NOMO-1 treated with DMSO at 0.1 percent for 48 hours (cell line): ENCODE data around the gene PWP1.

Source experiments
- DNase-seq: peaks from one replicate; lab custom pipeline; 2025; ENCODE audit not compliant: unreplicated experiment; lab: John Stamatoyannopoulos, UW

Gene PWP1

DNA sequence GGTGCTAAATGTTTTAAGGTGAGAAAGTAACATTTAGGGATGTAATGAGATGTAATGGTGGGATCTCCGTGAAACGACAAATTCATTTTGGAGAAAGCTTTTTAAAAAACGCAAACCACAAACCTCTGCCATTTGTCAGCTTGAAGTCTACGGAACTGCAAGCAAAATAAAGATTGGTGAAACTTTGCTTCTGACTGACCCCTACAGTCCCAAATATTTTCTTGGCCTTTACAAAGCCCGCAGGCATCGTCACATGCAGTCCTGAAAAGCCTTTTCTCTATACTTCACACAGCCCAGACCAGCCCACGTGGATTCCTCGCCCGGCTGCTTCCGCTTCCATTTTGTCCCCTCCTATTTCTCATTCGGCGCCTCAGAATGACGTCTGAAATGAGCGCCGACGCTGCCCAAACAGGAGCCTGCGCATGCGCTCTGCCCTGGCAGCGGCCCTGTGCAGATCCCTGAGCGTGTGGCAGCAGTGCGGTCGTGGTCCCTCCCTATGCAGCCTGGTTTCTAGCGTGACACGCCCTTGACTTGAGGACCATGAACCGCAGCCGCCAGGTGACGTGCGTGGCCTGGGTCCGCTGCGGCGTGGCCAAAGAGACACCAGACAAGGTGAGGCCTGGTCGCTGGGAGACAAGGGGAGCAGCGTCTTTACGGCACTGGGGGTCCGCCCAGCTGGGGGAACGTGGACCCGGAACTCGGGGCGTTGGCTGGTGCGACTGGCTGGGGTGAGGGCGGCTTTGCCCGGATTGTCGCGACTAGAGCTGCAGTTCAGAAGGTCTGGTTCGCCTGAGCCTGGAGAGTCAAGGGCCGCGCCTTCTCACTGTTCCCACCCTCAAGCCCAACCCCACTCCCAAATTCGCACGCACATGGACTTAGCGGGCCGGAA lies at the start of gene PWP1:
Gene PWP1, plus strand, starts transcription at position 440 of the 889 bp plus-strand sequence. Its CDS starts 101 bp downstream, at position 541.
- DNase-seq: peak; percentile 96

DNA sequence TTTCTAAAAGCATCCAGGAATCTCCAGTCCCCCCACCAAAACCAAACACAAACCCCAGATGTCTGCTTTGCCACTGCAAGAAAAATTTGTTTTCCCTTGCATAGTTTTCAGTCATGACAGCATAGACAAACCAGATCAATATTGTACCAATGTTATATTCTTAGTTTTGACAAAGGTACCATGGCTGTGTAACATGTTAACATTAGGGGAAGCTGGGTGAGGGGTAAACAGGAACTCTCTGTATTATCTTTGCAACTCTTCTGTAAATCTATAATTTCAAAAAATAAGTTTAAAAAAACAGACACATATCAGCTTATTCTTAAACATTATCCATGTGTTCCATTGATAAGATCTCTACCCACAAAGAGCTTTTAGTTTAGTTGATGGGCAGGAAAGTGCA lies 44.4 kb upstream of the PWP1 start:
- no peak for DNase-seq

DNA sequence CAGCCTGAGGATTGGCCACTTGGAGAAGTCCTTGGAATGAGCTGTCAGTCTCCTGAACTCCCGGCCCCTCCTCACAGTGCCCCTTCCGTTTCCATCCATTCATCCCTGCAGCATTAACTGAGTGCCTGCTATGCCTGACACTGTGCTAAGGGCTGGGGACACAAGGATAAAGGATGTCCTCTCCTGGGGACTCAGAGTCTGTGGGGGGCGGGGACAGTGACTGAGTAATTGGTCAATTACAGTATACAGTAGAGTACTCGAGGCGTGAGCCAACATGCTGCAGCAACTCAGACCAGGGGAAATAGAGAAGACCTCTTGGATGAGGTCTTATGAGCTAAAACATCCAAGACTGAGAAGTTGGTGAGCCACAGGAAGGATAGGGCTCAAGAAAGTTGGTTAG lies 43.4 kb upstream of the PWP1 start:
- no peak for DNase-seq

DNA sequence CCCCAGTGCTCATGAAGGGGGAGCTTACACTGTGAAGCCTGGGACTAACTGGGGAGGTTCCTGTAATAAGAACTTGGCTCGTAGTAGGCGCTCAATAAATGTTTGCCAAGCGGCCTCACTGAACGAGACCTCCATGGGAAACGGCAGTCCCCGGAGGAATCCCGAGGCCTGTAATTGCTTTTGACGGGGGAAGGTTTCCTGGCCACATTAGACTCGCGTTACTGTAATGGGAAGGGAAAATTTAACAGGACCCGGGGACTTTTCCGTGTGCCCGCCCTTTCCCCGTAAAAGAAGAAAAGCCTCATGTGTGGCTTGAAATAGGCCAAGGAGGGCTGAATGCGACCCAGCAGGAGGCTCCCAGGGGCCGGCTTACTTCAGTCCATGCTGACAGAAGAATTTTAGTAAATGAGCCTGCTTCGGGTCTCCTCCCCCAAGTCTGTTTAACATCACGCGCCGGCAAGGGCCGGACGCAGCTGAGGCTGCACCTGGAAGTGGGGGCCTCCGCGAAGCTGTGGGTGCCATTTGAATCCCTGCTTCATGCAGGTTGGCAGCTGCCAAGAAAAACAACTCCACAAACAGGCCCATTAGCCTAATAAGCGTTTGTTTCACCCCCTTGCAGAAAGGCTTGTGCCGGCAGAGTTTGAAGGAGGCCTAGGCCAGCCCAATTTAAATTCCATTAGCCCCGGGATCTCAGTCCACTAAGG lies 39.8 kb upstream of the PWP1 start:
- DNase-seq: no peak

DNA sequence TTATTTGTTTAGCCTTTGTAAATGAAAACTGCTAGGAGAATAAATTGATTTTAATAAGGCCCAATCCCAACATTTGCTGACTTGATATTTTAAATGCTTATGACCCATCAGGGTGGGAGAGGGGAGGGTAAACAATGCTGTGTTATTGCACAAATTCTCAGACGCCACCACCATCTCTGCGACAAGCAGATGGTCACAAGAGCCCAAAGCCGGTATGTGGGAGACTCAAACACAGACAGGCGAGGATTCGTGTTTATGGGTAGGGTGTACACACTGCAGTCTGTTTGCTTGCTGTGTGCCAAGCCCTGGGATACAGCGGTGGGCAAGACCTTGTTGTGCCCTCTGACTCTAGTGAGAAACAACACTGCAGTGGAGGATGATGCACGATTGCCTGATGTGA lies 39.2 kb upstream of the PWP1 start:
- DNase-seq: no peak

DNA sequence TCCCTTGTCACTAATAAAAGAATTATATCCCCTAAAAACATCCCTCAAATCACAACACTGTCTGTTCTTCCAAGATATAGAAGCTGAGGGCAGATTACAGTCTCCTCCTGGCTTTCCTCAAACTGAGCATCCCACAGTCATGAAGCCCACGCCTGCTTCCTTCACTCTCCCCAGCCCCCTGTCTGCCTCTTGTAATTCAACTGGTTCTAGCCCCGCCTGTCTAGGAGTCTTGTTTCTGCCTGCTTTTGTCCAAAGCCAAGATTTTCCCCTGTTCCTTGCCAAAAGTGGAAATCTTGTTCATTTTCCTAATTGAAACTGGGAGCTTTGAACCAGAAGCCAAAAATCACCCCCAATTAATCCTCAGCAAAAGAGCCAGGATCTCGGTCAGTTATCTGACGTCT lies 35.9 kb upstream of the PWP1 start:
- DNase-seq: no peak

DNA sequence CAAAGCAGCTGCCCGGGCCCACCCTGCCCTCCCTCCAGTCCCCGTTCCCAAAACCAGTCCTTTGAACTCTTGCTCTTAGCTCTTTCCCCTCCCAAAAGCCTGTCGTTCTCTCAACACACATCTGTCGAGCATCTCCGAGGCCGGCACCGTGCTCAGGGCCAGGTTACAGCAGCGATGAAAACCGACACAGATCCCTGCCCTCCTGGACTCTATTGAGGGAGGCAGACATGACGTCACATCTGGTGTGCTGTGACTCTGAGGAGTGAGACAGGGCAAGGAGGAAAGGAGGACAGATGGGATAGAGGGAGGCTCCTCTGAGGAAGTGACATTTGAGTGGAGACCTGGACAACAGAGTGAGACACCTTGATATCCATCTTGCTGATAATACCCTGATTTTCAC lies 34.6 kb upstream of the PWP1 start:
- no peak for DNase-seq

DNA sequence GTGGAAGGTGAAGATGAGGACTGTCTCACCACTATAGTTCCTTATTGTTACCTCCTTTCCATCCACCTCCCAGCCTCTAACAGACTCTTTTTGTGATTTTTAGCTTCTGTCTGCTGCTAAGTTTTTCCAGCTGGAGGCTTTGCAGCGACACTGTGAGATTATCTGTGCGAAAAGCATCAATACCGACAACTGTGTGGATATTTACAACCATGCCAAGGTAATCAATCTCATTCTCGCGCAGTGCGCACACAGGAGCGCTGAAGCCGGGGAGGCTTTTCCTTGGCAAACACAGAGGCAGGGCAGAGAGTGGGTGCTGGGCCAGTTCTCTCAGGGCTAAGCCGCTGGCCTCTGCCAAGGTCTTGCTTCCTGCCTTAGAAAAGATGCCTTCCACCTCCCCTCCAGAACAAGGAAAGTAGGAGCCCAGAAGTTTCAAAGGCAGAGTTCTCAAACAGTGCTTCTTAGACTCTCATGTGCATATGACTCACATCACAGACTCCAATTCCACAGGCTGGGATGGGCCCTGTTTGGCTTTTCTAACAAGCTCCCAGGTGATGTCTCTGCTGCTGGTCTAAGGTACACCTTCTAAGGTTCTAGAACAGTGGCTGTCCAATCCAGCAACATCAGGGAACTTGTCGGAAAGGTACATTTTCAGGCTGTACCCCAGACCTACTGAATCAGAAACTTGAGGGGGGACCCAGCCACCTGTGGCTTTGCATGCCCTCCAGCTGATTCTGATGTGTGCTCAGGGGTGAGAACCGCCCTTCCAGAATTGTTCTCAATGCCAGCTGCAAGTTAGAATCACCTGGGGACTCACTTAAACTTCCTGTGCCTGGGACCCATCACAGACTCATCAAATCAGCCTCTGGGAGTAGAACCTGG lies 33.8 kb upstream of the PWP1 start:
- no peak for DNase-seq

DNA sequence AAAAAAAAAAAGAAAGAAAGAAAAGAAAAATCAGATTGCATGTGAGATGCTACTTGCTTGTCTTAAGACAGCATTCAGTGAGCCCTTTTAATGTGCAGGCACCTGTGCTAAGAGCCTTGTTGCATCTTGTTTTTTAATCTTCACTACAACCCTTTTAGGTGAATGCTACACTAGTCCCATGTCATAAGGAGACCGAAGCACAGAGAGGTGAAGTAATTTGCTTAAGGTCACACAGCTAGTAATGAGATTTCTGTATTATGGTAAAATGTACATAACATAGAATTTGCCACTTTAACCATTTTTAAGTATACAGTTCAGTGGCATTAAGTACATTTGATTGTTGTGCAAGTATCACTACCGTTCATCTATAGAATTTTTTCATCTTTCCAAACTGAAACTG lies 32.1 kb upstream of the PWP1 start:
- DNase-seq: no peak

DNA sequence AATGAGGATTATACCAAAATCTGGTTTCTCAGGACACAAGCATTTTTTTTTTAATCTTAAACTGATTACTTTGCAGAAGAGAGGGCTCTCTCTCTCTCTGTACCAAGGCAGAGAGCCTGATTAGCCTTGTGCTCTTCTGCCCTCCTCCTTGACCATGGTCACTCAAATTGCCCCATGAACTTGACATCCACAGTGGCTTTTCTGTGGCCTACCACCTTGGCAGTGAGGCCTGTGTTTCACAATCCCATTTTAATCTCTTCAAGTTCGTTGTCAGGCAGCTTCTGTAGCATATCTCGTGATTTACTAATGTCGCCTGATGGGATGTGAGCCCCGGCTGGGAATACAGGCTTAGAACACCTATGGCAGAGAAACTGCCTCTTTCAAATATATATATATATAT lies 30.7 kb upstream of the PWP1 start:
- DNase-seq: no peak

DNA sequence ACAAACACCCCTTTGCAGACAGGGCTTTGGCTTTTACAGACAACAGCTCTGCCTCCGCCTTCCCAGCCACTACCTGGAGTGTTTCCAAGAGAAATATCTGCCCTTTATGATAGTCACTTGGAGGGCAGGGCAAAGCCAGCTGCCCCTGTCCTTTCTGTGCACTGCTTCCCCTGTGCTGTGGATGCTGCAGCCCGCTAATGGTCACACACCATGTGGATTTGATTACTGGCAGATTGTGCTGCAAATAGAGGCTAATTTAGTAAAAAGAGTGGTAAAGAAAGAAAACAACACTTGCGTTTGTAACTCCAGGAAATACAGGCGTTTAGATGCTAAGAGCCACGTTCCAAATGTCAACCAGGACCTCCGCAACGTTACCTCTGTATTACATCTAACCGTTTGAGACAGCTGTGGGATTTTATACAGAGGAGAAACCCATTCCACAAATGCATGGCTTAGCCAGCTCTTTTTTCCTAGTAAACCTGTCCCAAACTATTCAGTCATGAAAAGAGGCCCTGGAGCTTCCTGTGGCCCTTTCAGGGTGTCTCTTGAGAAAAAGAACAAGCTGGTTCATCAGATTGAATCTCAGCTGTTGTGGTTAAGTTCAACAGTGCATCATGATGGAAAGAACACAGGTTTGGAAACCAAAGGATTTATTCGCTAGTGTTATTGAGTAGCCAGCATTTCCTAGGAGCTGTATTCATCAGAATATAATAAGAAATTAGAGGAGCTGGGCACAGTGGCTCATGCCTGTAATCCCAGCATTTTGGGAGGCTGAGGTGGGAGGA lies 30.1 kb upstream of the PWP1 start:
- no peak for DNase-seq

DNA sequence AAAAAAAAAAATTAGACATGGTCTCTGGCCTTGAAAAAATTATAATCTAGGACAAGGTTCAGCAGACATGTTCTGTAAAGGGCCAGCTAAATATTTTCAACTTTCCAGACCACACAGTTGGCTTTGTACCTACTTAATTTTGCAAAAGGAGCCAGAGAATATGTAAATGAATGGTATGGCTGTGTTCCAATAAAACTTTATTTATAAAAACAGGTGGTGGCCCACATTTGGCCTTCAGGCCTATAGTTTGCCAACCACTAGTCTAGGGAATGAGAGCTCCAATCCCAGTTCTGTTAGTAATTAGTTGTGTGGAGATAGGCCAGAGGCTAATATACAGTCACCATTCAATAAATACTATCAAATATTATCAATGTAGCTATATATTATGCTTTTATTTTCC lies 29.3 kb upstream of the PWP1 start:
- DNase-seq: no peak

DNA sequence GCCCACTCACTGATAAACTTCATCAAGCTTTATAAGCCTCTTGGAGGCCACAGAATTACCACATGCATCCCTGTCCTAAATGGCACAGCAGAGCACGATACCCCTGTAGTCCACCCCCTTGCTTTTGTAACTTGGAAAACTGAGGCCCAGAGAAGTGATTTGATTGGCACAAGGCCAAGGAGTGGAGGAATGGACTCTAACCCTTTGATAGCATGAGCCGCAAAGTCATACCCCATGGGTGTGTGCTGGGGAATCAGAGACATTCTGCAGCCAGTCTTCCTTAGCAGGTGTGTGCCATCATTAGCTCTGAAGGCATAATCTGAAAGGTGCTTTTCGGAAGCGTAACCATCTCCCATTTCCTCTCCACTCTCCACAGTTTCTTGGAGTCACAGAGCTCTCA lies 28.5 kb upstream of the PWP1 start:
- no peak for DNase-seq

DNA sequence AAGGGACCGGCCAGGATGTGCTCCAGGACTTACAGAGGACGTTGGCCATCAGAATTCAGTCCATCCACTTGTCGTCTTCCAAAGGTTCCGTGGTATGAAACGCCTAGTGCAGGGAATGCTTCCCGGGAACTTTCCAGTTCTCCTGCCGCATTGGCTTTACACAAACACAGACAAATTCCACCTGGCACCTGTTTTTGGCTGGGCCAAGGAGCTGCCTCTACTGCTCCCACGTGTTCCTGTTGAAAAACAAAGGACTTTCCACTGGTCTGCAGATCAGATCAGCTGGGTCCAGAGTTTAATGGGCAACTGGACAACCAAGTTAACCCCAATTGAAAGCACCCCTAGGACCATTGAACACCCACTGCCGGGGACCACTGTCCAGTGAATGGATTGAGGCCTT lies 28.0 kb upstream of the PWP1 start:
- DNase-seq: no peak

DNA sequence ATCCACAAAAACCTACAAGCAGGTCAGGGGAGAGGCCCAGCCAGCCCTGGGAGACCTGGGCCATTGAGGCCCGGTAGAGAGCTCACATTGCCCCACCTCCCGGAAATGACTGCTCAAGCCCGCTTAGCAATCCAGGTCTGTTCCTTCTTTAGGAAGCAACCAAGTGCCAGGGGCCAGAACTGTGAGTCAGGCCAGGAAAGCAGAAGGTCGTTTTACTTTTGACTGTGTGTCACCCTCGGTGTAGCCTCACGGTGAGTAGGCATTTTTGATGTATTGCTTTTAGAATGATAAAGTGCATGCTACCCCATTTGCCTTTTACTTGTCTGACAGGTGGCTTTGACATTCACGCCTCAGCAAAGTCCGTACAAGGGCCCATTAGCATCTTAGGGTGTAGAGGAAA lies 25.4 kb upstream of the PWP1 start:
- peak; percentile 96 for DNase-seq

DNA sequence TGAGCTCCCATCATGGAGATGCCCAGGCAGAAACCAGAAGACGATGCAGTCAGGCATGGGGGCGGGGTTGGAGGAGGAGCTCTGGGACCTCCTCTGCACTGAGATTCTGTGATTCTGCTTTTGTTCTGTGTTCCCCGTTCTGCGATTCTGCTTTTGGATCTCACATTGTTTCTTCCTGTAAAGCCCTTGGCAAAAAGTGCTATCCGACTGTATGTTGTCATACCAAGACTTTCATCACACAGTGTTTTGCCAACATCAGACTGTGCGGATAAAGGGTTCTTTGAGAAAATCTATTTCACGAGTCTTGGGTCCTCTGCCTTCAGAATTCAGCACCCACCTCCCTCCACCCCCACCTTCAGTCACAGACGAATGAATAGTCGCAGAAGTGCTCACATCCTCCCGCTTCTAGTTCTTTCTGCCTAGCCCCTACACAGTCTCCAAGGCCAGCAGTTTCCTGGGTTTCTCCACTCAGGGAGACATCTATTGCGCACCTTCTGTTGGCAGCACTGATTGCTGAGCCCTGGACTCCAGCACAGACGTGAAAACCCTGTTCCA lies 24.7 kb upstream of the PWP1 start:
- DNase-seq: no peak

DNA sequence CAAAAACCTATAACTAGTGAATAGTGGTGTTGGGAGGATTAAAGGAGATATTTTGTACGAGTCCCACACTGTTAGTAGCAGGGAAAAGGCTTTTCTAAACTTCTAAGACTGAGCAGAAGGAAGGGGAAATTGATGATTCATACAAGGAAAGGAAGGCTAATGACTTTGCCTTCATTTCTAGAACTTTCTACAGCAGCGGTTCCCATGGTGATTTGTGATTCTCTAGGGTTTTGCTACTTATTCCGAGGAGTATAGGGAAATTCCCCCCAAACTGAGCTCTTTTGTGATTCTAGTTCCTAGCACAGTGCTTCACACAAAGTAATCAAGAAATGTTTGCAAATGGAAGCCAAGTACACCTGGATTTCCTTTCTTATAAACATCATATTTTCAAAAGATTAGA lies 23.8 kb upstream of the PWP1 start:
- DNase-seq: no peak

DNA sequence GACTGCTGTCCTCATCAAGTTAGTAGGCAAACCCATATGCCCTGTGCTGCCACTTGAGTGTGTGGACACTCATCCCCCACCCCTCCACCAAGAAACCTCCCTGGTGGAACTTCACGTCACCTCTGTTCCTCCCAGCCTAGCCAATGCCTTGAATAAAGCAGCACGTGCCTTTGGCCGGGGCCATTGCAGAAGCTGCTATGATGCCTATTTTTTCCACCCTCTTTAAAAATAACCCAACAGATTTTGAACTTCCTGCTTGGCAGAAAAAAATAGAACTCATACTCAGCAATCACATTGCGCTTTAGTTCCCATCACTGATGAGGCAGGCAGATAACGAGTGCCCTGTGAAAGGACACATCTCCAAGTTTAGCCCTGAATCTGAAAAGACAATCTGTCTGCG lies 23.1 kb upstream of the PWP1 start:
- peak; percentile 76 for DNase-seq

DNA sequence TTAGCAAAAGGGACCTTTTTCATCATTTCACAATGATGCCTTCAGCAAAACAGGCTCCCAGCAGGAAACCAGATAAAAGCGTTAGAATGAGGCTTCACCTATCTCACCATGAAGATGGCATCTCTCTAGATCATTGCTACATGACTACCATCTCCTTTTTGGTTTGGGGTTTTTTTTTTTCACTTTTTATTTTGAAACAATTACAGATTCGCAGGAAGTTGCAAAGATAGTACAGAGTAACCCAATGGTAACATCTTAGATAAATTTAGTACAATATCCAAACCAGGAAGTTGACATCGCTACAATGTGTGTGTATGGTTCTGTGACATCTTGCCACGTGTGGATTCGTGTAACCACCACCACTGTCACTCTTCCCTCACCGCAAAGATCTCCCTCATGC lies 22.3 kb upstream of the PWP1 start:
- DNase-seq: peak; percentile 21

DNA sequence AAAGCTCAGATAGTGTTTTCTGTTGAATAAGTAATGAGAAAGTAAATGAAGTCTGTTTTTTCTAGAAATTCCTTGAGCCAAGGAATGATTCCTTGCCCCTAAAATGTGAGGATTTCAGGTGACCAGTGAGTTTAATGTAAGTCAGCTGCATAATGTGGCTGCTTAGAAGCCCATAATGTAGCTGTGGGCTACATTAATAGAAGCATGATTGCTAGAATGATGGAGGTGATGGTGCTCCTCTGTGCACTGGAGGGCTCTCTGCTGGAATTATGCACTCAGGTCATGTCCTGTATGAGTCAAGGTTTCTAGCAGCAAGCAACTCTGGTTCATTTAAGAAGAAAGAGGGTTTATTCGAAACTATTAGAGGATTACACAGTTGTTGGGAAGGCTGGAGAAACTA lies 19.6 kb upstream of the PWP1 start:
- no peak for DNase-seq
